H1 (cell line): ENCODE data around the gene YIPF3. TPM values are rescaled to one million over a fixed set of nuclear protein-coding genes. Genes with fewer than 3 reads are reported as not detected.

Experiments
- polyA plus RNA-seq, 7 experiments: library from polyadenylated mRNA; depleted of rRNA in 3 of 7; stranded (reverse) in 5 of 7; unstranded in 2 of 7; fragments of >200 nt in 5 of 7; fragments of 200-250 nt in 2 of 7; gene quantifications; 1 replicate in 5 of 7; 2 replicates in 1 of 7; 4 replicates in 1 of 7; pipeline versions ENCODE4 v1.2.1 to v1.2.3, GENCODE V29; 2011 to 2013; ENCODE audit warnings: missing spikeins in 2 of 7, mixed read lengths in 2 of 7
- small RNA-seq: library from polyadenylated mRNA; stranded (forward); fragments of <200 nt; extraction: miRNeasy Mini kit (QIAGEN cat#:217004); gene quantifications from one replicate; pipeline ENCODE3, GENCODE V24; 2013; ENCODE audit not compliant: insufficient read depth
- total RNA-seq: library from RNA; stranded (reverse); fragmentation: NEBNext Ultra II Directional; extraction: Animal tissue kit (Norgen Biotek cat#: 25700); gene quantifications from 2 replicates; pipeline ENCODE4 v1.2.1, GENCODE V29; 2021

The YIPF3 gene
- total and polyA plus RNA-seq, 2 of the 8 experiments (the other 6 are each of a cell fraction or from before 2014, with no cell fraction given) = 77.2 to 225 TPM

Small RNA genes lying within 50 kb of the gene (small RNA-seq; reads per million reads assigned to genes)
- gene RF00426 (not detected), gene RNU6-1113P (not detected)

Other genes starting within 250 kb of the YIPF3 start
- gene SLC22A7, start 218.7 kb downstream of the YIPF3 start, total RNA-seq = not detected in 2 replicates
- gene SLC22A7, start 218.7 kb downstream of the YIPF3 start, polyA plus RNA-seq (2011; rRNA removed) = not detected in 2 replicates
- 37.6 and 46.3 TPM in 2 replicates for gene CRIP3, start 208.1 kb downstream of the YIPF3 start, total RNA-seq
- gene CRIP3, start 208.1 kb downstream of the YIPF3 start, polyA plus RNA-seq (2011; rRNA removed) = 34.0 and 38.7 TPM in 2 replicates
- gene ZNF318, start 147.3 kb downstream of the YIPF3 start, total RNA-seq = 22.1 and 22.3 TPM in 2 replicates
- 10.2 and 11.1 TPM in 2 replicates for gene ZNF318, start 147.3 kb downstream of the YIPF3 start, polyA plus RNA-seq (2011; rRNA removed)
- gene ABCC10, start 89.4 kb downstream of the YIPF3 start, total RNA-seq = 21.0 and 24.6 TPM in 2 replicates
- gene ABCC10, start 89.4 kb downstream of the YIPF3 start, polyA plus RNA-seq (2011; rRNA removed) = 15.5 and 22.3 TPM in 2 replicates
- gene DLK2, start 61.4 kb downstream of the YIPF3 start, total RNA-seq = 0.37 and 0.67 TPM in 2 replicates
- gene DLK2, start 61.4 kb downstream of the YIPF3 start, polyA plus RNA-seq (2011; rRNA removed) = 0.80 and 1.6 TPM in 2 replicates
- gene TJAP1, start 39.4 kb downstream of the YIPF3 start, total RNA-seq = 36.8 and 40.4 TPM in 2 replicates
- gene TJAP1, start 39.4 kb downstream of the YIPF3 start, polyA plus RNA-seq (2011; rRNA removed) = 30.7 and 50.1 TPM in 2 replicates
- gene LRRC73, start 6.6 kb downstream of the YIPF3 start, total RNA-seq = 0.26 and 0.69 TPM in 2 replicates
- gene LRRC73, start 6.6 kb downstream of the YIPF3 start, polyA plus RNA-seq (2011; rRNA removed) = 0.24 and 0.25 TPM in 2 replicates
- 46.9 and 49.6 TPM in 2 replicates for gene POLR1C, start 163 bp upstream of the YIPF3 start, total RNA-seq
- 30.0 and 42.9 TPM in 2 replicates for gene POLR1C, start 163 bp upstream of the YIPF3 start, polyA plus RNA-seq (2011; rRNA removed)
- 95.7 and 101 TPM in 2 replicates for gene XPO5, start 59.1 kb upstream of the YIPF3 start, total RNA-seq
- 62.2 and 80.6 TPM in 2 replicates for gene XPO5, start 59.1 kb upstream of the YIPF3 start, polyA plus RNA-seq (2011; rRNA removed)
- gene POLH, start 59.3 kb upstream of the YIPF3 start, total RNA-seq = 11.3 and 12.4 TPM in 2 replicates
- gene POLH, start 59.3 kb upstream of the YIPF3 start, polyA plus RNA-seq (2011; rRNA removed) = 3.8 and 5.8 TPM in 2 replicates
- gene GTPBP2, start 112.3 kb upstream of the YIPF3 start, total RNA-seq = 52.5 and 58.3 TPM in 2 replicates
- gene GTPBP2, start 112.3 kb upstream of the YIPF3 start, polyA plus RNA-seq (2011; rRNA removed) = 86.1 and 88.3 TPM in 2 replicates
- gene MAD2L1BP, start 118.9 kb upstream of the YIPF3 start, total RNA-seq = 34.1 and 35.5 TPM in 2 replicates
- gene MAD2L1BP, start 118.9 kb upstream of the YIPF3 start, polyA plus RNA-seq (2011; rRNA removed) = 65.3 and 70.0 TPM in 2 replicates
- gene RSPH9, start 128.1 kb upstream of the YIPF3 start, total RNA-seq = 0.15 TPM in 1 of 2 replicates, not detected in the other
- gene RSPH9, start 128.1 kb upstream of the YIPF3 start, polyA plus RNA-seq (2011; rRNA removed) = 0.23 and 0.25 TPM in 2 replicates
- 48.3 and 52.1 TPM in 2 replicates for gene MRPS18A, start 170.9 kb upstream of the YIPF3 start, total RNA-seq
- gene MRPS18A, start 170.9 kb upstream of the YIPF3 start, polyA plus RNA-seq (2011; rRNA removed) = 121 and 129 TPM in 2 replicates